ENCODE measurements around the gene DIPK1B.

DIPK1B gene

DNA sequence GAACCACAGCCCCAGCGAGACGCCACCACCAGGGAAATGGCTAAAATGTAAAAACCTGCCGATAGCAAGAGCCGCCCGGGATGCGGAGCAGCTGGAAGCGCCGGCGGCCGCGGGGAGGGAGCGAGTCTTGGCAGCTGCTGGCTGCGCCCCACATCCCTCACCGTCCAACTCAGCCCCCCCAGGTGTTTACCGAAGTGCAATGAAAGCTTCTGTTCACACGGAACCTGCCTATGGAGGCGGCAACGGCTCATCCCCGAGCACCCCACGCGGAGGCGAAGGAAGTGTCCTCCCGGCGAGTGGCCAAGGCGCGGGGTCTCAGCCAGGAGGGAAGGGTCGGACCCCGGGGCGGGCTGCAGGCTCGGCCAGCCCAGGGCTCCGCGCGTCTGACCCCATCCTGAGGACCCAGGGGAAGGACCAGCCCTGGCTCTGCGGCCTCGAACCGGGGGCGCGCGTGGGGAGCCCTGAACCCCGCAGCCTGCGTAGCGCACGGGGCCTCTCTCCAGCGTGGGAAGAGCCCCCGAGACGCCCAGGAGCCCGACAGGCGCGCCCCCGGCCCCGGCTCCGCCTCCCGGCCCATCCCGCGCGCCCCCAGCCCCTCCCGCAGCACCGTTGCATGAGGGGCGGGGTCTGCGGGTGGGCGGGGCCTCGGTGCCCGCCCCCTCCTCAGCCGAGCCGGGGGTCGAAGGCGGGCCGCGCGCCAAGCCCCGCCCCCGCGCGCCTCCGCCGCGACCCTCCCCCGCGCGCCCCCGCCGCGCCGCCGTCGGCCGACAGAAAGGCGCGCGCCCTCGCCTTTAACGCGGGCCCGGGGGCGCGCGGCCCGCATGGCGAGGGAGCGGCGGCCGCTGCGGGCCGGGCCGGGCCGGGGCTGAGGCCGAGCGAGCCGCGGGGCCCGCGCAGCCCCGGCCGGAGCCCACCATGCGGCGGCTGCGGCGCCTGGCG lies at the start of gene DIPK1B:
TSS of gene DIPK1B (plus strand) at position 822 of the 939 bp plus-strand sequence. CDS start at position 916, 94 bp downstream.
- DNase-seq = peak; percentile 93

DNA sequence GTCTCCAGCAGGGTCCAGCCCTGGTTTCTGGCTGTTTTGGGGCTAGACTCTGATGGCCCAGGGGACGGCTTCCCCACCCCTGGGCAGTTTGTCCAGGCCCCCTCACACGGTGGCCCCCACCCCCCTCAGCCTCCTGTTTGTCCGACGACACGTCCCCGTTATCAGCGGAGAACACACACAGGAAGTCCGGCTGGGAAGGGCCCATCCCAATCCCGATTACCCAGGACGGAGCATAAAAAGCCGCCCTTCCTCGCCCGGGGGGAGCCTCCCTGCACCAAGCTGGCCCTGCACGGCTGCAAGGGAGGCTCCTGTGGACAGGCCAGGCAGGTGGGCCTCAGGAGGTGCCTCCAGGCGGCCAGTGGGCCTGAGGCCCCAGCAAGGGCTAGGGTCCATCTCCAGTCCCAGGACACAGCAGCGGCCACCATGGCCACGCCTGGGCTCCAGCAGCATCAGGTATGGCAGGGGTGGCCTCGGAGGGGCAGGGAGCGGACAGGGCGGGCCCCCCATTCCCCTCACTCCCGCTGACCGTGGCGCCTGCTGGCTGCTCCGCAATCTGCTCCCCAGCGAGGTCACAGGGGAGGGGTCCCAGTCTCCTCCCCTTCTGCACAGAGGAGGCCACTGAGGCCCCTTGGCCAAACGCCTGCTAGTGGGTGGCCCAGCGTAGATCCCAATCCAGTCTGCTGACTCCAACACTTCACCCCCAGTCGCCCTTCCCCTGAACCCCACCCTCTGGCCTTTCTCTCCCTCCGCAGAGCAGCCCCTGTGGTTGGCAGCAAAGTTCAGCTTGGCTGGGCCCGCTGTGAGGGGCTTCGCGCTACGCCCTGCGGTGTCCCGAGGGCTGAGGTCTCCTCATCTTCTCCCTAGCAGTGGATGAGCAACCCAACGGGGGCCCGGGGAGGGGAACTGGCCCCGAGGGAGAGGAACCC lies 49.5 kb upstream of the DIPK1B start, which contains the start of gene EGFL7:
TSS of gene EGFL7 (plus strand) at position 261 of the 926 bp plus-strand sequence. CDS start 5,367 bp downstream, outside the sequence.
- DNase-seq = no peak

DNA sequence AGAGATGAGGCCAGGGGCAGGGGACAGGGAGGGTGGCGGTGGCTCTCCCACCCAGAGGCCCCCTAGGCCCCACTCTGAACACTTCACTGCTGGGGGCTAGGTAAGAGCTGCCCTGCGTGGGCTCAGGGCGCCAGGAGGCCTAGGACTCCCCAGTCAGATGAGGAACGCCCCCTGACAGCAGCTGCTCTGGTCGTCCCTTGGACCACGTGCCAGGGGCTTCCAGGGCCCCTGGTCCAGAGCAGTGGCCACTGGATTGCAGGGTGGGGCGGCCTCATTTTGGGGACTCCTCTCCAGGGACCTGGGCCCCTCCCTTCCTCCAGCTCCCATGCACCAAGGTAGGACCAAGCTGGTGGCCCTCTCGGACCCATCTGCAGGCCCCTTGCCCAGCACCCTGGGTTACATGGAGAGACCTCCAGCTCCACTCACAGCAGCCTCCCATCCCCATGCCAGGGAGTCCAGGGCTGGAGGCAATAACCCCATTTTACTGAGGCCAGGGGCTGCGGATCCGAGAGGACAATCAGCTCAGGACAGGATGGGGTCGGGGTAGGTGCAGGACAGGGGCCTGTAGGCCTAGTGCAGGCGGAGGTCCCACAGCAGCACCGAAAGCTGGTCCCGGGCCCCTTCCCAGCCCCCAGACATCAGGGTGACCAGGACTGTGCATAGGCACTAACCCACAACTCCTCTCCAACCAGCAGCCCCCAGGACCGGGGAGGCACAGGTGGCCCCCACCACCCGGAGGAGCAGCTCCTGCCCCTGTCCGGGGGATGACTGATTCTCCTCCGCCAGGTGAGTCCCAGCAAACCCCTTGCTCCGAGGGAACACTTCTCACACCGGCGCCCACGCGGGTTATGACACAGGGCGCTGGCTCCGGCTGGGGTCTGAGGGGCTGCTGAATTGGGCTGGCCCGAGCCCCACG lies 48.1 kb upstream of the DIPK1B start:
- no peak for DNase-seq

DNA sequence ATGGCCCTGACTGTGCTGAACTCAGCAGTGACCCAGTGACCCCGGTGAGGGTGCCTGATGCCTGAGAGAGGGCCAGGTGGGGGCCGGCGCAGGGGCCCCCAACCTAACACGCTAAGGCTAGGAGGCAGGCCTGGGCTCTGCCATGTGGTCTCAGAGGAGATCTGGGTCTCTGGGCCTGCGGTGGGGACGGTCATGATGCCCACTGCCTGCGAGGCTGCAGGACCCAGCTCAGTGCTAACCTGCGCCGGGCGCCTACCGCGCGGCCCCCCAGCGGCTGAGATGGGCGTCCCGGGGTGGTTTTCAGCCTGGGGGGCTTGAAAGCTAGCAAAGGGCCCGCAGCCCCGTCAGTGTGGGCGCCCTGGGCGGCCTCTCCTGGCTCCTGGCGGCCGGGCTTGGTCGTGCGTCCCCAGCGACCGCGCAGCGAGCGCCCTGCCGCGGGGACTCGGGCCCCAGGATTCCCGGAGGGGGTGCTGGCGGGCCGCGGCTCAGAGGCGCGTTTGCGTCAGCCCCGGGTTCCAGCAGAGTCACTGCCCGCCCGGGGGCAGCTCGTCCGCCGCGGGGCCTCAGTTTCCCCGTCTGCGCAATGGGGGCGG lies 47.2 kb upstream of the DIPK1B start:
- no peak for DNase-seq

DNA sequence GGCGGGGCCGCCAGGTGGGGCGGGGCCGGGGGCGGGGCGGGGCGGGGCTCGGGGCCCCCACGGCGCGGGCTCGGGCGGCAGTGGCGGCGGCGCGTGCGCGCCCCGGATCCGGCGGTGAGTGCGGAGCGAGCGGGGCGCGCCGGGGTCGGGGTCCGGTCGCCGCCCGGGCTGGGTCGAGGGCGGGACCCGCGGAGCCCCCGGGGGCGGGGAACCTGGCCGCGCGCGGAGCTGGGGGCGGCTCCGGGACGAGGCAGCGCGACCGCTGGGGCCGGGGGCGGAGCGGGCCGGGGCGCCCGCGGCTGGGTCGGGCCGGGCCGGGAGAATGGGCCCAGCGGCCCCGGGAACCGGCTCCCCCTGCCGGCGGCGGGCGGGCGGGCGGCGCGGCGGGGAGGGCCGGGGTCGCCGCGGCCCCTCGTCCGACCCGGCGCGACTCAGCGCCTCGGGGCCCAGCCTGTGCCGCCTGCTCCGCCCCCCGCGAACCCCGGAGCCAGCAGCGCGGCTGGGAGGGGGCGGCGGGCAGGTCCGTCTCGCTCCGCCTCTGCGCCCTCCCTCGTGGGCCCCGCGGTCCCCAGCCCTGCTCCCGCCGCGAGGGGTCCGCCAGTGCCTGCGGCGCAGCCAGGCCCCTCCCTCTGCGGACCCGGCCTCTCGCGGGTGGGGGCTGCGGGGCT lies 46.5 kb upstream of the DIPK1B start:
- DNase-seq = no peak

DNA sequence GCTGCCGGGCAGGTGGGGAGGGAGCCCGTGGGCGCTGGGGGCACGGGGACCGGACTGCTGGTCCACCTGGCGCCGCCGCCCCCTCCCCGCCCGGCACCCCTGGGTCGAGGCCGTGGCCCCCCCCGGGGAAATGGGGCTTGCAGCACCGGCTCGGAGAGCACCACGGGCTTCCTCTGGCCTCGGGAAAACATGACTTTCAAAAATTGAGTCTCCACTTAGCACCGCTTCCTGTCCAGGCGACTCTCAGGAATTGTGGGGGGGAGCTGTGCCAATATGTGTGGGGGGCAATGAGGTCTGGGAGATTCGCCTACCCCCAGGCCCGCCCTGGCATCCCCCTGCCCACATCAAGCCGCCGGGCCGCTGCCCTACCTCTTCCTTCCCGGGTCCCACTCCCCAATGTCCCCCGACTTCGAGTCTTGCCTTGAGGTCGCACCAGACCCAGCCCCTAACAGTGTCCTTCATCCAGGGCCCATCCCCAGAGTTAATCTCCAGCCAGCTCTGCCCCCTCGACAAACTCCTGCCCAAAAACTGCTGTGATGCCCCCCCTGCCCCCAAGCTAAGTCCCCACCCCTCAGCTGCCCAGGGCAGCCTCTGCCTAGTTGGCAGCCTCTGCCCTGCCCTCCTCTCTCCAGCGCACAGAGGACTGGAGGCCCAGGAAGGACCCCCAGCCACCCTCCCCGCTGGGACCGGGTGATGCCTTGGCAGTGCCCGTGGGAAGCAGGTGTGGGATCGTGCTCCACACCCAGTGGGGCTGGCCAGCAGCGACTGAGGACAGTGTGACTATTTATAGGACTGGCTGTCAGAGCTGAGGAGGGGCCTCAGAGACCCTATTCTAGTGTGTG lies 45.8 kb upstream of the DIPK1B start:
- no peak for DNase-seq

DNA sequence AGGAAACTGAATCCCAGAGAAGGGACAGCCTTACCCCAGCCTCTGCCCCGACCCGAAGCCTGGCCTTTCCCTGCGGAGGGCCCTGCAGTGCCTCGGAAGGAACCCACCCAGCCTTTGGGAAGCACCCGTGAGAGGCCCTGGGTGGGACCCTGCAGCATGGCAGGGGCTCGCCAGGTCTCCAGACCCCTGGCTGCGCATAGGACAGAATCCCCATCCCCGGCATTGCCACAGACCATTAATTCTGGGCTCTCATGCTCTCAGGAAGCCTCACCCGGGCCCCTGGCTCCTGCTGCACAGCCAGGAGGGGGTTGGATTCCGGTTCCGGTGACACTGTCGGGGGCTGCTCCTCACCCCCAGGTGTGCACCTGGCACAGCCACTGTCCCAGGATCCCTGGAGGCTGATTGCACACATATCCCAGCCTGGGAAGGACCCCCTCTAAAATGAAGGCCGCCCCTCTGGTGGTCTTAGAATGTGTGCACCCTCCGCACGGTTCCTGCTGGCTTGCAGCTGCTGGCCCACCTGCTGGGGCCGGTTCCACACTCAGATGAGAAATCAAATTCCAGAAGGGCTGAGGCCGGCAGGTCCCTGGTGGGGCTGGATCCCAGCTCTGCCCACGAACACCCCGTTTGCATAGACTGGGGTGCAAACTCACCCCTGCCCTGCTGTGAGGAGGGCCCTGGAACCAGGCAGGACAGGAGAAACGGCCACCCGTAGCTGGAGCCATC lies 45.0 kb upstream of the DIPK1B start:
- no peak for DNase-seq

DNA sequence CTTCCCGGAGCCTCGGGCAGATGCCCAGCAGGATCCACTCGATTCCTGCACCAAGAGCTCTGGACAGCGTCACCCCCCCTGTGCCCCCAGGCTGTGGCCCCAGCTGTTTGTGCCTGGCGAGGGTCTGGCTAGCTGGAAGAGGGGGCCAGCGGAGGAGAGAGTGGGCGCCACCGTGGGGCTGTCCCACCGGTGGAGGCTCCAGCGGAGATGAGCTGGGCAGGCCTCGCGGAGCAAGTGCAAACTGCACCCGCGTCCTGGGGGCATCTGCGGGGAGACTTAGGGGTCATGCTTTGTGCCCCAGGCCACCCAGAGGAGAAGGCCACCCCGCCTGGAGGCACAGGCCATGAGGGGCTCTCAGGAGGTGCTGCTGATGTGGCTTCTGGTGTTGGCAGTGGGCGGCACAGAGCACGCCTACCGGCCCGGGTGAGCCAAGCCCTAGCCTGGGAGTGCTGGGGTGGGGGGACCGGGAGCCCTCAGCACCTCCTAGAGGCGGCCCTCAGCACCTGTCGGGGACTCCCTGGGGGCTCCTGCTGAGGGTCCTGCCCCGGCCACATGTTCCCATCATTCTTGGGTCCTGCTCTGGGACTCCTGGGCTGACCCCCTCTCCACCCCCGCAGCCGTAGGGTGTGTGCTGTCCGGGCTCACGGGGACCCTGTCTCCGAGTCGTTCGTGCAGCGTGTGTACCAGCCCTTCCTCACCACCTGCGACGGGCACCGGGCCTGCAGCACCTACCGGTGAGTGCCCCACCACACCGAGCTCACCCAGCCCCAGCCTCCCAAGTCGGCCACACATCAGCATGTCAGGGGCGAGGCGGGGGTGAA lies 44.2 kb upstream of the DIPK1B start:
- DNase-seq = no peak

DNA sequence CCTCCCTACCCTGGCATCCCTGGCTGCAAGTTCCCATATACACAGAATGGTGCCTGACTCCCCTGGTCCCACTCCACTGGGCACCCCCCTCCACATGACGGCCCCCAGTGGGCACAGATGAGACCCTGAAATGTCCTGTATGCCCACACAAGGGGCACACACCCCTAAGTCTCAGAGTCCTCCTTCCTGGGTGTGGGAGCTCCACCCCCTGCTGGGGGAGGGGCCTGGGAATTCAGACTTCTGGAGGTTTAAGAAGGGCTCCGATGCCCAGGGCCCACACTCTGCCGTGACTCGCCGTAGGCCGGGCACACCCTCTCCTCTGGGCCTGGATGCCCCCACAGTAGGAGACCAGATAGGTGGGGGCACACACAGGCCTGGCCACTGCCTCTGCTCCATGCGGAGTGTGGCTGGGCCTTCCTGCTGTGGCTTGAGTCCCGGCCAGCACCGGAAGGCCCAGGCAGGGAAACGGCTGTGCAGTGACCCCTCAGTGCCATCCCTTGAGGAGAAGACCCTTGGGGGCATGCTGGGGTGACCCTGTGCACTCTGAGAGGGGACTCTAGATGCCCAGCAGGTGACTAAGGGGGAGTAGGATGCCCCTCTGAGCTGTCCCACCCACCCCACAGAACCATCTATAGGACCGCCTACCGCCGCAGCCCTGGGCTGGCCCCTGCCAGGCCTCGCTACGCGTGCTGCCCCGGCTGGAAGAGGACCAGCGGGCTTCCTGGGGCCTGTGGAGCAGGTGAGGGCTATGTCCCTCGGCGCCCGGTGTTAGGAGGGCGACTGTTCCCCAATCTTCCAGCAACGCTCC lies 43.2 kb upstream of the DIPK1B start:
- no peak for DNase-seq

DNA sequence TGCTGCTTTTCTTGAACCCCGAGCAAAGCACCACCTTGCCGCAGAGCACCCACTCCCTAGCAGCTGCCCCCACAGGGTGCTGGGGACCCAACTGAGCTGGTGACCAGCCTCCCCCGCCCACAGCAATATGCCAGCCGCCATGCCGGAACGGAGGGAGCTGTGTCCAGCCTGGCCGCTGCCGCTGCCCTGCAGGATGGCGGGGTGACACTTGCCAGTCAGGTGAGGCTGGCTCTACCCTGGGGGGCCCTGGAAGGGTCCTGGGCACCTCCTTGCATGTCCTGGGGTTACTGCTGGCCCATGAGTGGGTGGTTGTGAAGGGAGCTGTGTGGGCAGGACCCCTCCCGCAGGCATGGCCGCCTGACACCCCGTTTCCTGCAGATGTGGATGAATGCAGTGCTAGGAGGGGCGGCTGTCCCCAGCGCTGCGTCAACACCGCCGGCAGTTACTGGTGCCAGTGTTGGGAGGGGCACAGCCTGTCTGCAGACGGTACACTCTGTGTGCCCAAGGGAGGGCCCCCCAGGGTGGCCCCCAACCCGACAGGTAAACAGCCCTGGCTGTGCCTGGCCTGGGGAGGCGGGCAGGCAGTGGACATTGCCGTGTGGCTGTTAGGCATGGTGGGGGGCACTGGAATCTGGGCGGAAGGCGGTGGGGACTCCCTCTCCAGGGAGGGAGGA lies 42.4 kb upstream of the DIPK1B start:
- no peak for DNase-seq

DNA sequence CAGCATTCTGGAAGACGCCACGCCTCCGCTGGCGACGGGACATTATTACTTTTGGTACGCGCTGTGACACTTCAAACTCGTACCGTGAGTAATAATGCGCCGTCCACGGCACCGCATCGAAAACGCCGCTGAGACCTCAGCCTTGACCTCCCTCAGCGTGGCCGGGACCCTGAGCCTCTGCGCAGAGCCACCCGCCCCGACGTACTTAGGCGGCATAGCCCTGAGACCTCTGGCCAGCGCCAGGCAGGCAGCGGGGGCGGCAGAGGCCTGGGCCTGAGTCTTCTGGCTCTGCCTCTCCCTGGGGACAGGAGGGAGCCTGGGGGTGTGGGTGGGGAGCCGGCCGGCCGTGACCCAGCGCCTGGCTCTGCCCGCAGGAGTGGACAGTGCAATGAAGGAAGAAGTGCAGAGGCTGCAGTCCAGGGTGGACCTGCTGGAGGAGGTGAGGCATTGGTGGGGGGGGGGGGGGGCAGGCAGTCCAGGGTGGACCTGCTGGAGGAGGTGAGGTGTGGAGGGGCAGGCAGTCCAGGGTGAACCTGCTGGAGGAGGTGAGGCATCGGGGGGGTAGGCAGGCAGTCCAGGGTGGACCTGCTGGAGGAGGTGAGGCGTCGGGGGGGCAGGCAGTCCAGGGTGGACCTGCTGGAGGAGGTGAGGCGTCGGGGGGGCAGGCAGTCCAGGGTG lies 41.7 kb upstream of the DIPK1B start:
- DNase-seq = no peak

DNA sequence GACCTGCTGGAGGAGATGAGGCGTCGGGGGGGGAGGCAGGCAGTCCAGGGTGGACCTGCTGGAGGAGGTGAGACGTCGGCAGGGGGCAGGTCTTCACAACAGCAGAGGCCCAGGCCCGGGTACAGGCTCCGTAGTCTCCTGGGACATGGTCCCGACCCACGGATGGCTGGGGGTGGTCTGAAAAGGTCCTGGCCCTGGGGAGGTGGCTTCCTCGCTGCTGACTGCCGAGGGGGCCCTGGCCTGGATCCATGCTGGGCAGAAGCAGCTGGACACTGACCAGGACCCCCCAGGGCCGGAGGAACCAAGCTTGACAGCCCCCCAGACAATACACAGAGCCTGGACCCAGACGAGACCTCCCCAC lies 41.1 kb upstream of the DIPK1B start:
- no peak for DNase-seq

DNA sequence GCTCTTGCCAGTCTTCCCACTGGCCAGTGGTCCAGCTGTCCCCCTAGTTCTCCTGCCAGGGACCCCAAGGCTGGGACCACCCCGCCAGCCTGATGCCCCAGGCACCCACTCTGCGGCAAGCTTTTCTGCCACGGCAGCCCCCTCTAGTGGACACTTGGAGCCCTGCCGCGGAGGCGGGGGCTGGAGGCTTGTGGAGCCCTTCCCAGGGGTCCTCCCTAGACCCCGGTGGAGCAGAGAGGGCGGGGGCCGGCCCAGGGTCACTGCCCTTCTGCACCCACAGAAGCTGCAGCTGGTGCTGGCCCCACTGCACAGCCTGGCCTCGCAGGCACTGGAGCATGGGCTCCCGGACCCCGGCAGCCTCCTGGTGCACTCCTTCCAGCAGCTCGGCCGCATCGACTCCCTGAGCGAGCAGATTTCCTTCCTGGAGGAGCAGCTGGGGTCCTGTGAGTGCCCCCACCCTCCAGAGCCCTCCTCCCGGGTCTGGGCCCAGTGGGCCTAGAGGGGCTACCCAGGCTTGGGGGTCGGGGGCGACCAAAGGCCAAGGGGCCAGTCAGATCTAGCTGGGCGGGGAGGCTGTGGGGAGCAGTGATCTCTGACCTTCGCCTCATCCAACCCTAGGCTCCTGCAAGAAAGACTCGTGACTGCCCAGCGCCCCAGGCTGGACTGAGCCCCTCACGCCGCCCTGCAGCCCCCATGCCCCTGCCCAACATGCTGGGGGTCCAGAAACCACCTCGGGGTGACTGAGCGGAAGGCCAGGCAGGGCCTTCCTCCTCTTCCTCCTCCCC lies 40.5 kb upstream of the DIPK1B start:
- peak; percentile 33 for DNase-seq

DNA sequence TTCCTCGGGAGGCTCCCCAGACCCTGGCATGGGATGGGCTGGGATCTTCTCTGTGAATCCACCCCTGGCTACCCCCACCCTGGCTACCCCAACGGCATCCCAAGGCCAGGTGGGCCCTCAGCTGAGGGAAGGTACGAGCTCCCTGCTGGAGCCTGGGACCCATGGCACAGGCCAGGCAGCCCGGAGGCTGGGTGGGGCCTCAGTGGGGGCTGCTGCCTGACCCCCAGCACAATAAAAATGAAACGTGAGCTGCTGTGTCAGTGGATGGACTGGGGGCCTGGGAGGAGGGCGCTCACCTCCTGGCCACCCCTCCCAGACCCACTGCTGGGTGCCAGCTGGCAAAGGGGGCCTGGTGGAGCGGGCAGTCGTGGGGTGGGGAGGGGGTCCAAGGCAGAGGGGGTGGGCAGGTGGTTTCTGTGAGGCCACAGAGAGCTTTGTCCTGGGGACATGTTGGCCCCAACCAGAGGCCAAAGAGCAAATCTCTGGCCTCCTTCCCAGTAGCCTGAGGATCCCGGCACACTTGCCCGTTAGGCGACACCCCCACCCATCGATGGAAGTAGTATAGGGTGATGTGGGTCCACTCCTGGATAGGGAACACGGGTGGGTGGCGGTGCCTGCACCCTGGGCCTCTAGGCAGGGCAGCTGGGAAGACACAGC lies 39.8 kb upstream of the DIPK1B start:
- no peak for DNase-seq
